GM18499 (cell line): ENCODE measurements around the gene SDF2L1.
A peak's percentile ranks its signal among the peaks of the same experiment; 100 is the strongest.

Experiments used
- ATAC-seq: cut with Tn5 transposase; IDR thresholded peaks from one replicate; pipeline ENCODE4 v1.9.1; 2021; ENCODE audit warnings: moderate number of reproducible peaks; ENCODE audit not compliant: insufficient read depth, unreplicated experiment

The SDF2L1 gene

DNA sequence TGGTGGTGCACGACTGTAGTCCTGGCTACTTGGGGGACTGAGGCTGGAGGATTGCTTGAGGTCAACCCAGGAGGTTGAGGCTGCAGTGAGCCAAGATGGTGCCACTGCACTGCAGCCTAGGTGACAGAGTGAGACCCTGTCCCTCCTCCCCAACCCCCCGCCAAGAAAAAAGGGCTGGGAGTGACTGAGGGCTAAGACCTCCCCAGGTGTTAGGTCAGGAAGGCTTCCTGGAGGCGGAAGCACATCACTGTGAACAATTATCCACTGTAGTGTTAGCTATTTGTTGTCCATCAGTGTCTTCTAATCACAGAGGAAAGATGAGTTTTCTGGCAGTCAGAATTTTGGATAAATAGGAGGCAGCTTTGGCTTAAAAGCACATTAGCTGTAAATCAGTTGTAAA lies 21.1 kb upstream of the SDF2L1 start:
- ATAC-seq = no peak

DNA sequence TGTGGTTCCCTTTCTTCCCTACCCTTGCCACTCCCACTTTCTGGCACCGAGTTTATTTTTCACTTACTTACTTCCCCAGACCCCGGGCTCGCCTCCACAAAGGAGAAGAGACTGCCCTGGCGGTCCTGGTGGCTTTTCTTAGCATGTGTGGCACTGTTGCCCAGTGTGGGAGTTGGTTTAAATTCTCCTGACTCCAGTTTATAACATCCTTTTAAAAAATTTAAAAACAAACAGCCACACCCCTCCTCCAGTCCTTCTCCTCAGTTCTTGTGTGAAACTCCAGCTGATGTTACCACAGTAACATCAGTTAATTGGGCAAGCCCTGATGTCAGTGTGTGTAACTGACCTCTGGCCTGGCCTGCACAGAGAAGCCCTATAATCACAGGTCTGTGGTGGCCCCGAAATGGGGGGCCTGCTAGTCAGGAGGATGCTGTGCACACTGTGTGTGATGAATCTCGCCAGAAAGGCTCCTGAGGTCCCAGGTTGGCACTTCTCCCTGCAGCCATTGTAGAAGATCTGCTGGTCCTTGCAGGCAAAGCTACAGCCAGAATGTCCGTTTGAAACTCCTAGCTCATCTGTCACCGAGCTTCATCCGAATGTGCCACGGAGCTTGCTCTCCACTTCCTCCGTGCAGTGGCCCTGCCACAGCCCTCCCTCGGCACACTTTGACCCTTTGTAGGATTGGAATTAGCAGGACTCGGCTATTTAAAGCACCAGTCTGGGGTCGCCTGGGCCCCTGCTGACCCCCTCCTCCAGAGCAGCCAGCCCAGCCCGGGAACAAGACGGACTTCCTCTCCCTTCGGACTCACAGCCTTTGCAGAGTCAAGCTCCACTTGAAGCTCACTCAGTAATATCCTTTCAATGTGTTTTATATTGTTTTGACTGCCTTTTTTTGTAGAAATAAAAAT lies 19.8 kb upstream of the SDF2L1 start:
- ATAC-seq = no peak

DNA sequence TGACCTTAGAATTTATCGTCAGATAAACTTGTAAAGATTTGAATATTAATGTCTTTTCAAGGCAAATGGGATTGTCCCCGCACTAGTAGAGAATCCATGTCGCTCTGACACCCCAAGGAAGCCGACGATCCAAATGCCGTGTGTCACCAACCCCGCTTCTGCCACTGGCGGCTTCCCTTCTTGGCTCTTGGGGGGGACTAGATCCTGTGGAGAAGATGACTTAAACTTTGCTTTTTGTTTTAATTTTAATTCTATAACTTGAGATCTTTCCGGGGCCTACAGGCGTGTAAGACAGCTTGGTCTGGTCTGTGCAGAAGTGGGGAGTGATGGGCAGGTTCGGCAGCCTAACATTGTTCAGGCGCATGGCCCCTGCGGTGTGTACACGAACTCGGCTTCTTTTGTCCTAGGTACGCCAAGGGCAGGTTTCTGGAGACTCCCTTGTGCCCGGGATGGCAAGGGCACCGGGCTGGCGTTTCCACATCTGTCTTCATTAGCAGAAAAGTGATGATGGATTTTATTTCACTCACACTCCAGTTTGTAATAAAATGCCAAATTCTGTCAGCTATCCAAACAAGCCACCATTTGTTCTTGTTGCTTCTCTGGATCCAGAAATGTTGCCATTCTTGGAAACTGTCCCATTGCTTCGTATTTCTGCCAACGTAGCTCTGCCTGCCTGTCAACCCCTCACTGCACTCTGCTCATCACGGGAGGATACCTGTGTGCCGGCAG lies 19.0 kb upstream of the SDF2L1 start:
- no peak for ATAC-seq

DNA sequence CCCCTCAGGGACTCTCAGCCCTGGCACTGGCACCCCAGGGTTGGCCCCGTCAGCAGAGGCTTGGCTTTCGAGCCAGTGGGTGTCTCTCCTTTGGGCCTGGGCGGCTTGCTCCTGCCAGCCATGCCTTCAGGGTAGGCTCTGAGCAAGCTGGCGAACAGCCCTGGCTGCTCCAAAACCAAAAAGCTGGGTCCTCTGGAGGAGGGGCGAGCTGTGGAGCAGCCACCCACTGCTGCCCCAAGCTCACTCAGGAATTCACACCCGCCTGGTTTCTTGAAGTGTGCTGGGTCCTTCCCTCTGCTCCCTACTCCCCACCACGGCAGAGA lies 18.5 kb upstream of the SDF2L1 start:
- ATAC-seq = no peak

DNA sequence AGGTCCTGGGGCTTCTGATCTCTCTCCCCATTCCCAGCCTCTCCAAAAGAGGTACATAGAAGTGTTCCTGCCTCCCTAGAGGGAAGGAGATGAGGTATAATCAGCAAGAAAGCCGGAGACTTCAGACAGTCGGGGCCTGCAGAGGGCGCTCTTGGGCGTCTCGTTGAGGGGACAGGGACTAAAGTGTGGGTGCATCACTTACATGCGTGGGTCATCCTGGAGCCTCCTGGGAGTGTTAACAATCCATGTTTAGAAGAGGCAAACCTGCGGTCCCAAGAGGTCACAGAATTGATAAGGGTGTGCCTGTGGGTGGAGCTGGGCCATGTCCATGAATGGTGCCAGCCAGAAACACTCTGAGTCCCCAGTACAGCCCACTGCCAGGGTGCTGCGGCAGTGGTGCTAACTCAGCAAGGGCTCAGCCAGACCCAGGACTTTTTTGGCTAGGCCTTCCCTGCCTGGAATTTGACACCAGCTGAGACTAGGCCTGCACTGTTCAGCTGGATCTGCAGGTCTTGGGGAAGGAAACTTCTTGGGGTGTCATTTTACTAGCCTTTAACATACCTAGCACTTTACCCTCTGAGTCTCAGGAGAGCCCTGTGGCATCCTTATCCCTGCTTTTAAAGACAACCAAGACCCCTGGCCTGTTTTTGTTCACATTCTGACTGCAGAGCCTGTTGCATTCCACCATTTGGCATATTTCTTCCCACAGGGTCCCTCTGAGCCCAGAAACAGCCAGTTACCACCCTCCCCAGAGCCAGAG lies 17.8 kb upstream of the SDF2L1 start:
- no peak for ATAC-seq

DNA sequence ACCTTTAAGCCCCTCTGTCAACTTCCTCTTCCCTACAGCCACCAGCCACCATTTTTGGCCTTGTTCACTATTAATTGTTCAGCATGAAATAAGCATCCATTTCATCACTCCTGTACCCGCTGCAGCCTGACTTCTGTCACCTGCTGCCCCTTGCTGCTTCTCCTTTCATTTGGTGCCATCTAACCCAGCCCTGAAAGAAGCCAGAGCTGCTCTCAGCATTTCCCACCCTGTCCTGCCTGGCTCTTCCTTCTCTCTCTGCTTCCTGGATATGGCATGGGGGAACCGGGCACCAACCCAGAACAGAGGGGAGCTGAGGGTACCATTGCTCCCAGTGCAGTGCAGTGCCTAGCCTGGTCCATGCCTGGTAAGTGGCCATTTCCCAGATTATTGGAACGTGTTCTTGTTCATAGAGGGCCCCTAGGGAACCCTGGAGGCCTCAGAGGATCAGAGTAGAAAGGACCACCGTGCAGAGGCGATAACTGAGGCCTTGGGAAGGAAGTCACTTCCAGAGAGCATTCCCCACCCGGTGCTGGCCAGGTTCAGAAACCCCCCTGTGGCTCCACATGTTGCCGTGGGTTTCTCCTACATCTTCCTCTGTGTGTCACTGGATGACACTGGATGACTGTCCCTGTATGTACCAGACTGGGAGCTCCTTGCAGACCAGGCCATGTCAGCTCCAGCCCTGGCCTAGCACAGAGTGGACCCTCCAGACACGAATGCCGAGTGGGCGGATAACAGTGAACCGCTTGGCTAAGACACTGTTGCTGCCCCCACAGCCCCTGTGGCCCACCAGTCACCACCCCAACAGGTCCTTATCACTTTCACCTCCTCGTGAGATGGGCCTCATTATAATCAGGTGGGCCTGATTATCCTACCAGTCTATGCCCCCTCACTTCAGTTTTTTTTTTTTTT lies 17.0 kb upstream of the SDF2L1 start:
- ATAC-seq = no peak

DNA sequence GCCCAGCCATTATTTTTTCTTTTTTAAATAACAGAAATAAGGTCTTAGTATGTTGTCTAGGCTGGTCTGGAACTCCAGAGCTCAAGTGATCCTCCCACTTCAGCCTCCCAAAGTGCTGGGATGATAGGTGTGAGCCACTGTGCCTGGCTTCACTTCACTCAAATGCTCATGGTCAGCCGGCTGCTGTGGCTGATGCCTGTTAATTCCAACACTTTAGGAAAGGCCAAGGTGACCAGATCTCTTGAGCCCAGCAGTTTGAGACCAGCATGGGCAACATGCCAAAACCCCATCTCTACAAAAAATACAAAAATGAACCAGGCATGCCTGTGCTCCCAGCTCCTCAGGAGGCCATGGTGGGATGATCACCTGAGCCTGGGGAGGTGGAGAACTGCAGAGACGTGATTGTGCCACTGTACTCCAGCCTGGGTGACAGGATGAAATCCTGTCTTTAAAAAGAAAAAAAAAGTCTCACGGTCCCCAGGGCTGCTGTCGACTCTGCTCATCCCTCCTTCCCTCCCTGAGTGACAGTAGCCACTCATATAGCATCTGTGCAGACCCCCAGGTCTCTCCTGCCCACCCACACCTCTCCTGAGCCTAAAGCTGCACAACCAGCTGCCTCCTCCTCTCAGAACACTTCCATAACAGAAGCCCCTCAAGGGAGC lies 15.9 kb upstream of the SDF2L1 start:
- no peak for ATAC-seq

DNA sequence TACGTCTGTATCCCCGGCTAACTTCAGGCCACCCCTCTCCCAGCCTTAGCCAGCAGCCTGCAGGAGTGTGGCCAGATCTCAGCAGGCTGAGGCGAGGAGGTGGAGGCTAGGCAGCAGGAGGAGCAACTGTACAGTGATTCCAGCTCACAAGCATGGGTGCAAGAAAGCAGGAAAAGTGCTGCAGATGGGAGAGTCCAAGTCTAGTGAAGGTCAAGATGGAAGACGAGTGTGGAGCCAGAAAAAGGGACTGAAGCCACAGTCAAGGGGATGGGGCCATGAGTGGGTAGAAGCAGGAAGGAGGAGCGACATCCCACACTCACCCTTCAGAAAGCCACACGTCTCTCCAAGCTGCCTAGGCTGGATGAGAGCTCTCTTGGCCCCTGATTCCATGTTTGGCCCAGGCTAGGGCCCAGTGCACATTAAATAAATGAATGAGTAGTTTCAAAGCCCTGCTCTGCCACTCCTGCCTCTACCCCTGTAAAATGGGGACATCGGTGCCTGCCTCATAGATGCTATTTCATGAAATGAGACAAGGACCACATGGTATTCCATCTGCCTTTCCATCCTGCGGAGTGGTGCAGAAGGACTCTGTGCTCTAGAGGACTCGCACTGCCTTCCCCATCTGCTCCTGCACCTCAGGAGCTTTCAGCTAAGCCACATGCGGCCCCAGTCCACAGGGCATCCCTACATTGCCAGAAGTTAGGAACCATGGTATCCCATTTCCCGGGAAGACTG lies 15.2 kb upstream of the SDF2L1 start:
- no peak for ATAC-seq

DNA sequence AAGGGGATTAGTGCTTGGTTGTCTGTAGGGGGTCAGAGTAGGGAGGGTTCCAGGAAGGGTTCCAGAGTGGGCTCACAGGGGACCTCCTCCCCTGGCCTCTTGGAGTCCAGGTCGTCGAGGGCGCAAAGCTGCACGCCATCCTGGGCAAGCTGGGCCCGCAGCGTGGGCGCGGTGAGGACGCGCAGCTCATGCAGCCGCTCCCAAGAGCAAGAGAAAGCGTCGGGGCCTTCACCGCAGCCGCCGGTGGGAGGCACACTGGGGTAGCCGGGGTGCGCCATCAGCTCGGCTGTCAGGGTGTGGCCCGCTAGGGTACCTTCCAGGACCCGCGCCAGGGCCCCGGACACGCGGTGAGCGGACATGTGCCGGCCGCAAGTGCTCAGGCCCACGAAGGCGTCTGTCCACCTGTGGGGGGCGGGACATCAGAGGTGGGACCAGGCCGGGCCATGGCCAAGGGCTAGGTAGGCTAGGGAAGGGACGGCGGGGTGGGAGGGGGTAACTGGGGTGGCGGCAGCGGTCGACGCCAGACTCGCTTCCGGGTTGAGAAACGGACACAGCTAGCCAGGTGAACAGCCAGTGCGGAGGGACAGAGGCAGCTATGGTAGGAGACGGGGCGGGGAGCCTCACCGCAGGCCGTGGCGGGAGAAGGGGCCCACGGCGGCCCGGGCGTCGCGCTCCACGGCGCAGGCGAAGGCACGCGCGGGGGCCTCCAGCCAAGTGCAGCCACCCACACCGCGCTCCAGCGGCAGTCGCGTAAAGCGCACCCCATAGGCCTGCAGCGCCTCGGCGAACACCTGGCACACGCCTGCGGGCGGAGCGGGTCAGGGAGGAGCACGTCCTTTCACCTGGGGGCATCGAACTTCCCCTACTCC lies 13.5 kb upstream of the SDF2L1 start:
- no peak for ATAC-seq

DNA sequence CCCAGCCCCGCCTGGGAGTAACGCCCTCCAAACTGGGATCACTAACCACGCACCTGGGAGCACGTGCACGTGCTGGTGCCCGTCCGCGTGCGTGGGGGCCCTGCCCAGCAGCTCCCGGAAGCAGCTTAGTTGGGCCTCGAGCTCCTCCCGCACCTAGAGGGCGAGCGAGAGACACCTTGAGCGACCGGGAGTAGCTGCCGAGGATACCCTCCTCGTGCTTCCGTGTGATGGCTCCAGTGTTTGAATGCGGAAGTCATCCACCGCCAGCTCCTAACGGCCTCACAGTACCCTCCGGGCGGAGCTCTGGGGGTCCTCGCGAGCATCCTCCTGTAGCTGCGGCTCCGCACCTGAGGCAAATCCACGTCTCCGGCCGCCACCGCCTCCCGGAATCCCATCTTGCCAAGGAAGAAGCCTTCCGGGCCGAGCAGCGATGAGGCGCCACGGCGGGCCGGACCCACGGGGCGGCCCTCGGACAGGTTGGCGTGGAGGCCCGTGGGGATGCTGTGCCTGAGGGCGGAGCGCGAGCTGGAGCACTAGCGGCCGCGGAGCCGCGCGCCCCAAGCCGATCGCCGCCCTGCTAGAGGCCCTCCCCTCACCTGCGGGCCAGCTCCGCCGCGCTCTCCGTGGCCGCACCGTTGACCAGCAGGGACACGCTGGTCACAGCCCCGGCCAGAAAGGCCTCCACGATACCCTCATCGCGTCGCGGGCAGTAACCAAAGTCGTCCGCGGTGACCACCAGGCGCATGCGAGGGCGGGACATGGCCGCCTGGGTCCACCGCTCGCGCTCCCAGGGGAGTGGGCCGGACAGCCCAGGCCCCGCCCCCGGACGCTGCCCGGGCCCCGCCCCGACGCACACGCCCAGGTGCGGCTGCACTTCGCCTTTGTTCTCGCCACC lies 12.6 kb upstream of the SDF2L1 start, which contains the start of gene YDJC:
Gene YDJC, minus strand, starts transcription at position 768 of the 895 bp plus-strand sequence. Its CDS starts 8 bp downstream, at position 760.
- peak; percentile 54 for ATAC-seq

DNA sequence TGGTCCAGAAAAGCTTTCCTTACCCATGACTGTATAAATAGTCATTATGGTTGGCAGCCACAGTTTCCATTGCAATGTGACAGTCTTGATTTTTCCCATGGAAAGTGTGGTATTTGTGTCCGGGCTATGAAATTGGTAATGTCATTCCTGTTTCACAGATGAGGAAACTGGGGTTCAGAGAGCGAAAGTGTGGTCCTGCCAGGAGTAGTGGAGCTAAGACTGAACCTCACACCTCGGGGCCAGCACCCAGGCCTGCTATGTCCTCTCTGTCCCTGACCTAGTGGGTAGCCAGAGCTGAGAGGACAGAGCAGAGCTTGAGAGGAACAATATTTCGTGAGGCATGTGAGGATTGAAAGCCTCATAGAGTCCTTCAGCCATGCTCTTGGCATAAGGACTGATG lies 11.1 kb upstream of the SDF2L1 start:
- no peak for ATAC-seq

DNA sequence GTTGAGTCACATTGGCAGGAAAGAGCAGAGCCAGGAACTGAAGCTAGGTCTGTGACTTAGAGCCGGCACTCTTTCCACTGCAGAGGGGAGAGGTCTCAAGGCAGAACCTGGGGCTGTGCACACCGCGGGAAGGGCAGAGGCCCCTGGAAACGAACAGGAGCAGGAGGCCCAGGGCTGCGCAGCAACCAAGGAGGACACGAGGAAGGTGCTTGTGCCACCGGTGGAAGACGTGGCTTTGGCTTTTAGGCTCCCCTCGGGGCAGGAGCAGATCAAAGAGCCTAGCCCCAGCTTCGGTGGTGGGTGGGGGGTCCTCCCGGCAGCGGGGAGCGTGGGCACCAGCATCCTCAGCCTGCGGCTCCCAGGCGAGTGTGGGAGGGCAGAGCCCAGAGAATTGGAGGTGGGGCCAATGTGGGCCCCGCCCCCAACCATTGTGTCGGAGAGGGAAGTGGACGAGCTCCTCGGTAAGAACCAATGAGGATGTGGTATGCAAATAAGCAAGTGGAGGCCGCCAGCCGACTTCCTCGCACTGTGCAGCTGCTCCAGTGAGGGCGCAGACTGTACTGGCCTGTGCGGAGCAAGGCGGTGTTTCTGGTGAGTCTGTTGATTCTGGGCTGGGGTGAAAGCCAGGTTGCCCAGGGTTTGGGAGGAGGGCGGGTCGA lies 9.7 kb upstream of the SDF2L1 start, which contains the start of gene CCDC116:
Gene CCDC116, plus strand, starts transcription at position 524 of the 659 bp plus-strand sequence. CDS start 422 bp downstream, outside the sequence.
- ATAC-seq = no peak

DNA sequence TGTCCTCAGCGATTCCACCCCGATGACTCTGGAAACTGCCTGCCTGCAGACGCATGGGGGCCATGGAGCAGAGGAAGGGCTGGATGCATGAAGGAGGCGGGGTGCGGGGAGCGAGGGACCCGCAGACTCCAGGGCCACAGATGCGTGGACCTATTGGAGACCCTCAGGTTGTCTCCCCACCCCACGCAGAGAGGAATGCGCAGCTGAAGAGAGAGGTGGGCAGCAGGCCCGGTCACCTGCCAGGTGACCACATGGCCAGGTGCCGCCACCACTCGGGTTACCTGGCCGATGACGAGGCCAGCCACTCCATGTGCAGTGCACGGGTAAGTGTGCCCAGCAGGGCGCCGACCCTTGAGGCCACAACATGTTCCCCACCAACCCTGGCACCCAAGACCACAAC lies 9.2 kb upstream of the SDF2L1 start:
- no peak for ATAC-seq

DNA sequence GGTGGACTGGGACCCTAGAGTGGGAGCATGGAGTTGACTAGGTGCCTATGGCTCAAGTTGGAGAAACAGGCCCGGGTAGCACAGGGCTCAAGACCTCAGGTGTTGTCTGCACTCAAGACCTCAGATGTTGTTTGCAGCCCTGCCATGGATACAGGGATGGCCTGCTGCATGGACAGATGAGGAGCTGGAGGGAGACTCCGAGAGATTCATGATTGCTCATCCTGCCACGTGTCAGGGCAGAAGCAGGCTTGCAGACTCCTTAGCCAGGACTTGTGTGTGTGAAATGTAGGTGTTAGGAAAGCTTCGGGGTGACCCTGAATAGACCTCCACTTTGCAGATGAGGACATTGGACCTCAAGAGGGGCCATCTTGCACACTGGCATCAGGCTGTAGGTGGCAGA lies 8.6 kb upstream of the SDF2L1 start:
- ATAC-seq = no peak

DNA sequence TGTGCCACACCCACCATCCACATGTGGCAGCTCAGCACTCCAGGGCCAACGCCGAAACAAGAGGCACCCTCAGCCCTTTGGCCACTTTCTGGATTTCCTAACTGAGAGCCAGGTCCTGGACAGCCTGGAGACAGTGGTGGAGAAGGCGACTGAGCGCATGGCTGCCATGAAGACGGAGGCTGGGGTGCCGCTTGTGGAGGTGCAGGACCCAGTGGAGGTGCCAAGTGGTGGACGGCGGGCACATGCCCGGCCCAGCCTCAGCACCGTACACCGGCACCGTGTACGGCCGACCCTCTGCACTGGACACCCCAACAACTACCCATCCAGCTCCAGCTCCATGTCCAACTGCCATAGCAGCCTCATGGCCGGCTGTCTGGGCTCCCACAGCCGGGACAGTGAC lies 8.0 kb upstream of the SDF2L1 start:
- no peak for ATAC-seq

DNA sequence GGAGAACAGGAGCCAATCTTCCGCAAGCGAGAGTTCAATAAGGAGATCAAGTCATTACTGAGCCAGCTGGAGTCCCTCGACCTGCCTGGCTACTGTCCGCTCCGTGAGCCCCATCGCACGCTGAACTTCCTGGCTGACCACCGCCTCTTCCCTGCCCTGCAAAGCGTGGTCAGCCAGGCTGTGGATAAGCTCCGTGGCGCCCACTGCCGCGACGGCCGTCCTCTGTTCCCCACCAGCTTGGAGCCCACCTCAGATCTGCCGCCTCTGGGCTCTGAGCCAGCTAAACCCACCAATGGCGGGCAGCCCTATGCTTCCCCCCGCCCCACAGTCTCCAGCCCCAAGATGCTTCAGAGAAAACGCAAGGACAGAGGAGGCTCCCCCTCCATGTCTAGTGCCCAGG lies 7.3 kb upstream of the SDF2L1 start:
- ATAC-seq = no peak
